Thoracic aorta (tissue), 2 donors: Measurements from ENCODE around the gene TAF6L. TPM values are rescaled to one million over a fixed set of nuclear protein-coding genes. Genes with fewer than 3 reads are reported as not detected.

Experiments
- ATAC-seq: fragments of 150-250 bp; one replicate; pipeline ENCODE4 v1.8.0; 2017; ENCODE audit warnings: low read depth; ENCODE audit not compliant: insufficient number of reproducible peaks, low FRiP score
- DNase-seq: peaks from one replicate; pipeline ENCODE4 v3.0.0-alpha.2; 2020; ENCODE audit warnings: low spot score
- H3K27ac ChIP-seq, 2 donors: fragments of 200-600 bp; sonication (generic); 1 replicate in 1 of 2; 2 replicates in 1 of 2; pipeline ENCODE4 v1.5.1; 2016; ENCODE audit warnings: mild to moderate bottlenecking in 2 of 2, moderate library complexity in 2 of 2
- H3K27me3 ChIP-seq: fragments of 200-600 bp; sonication (generic); replicated peaks from 2 replicates; pipeline ENCODE4 v1.6.0; 2016; ENCODE audit warnings: mild to moderate bottlenecking; ENCODE audit not compliant: insufficient read depth
- H3K36me3 ChIP-seq: fragments of 200-600 bp; sonication (generic); one replicate; pipeline ENCODE4 v1.5.1; 2016
- H3K4me1 ChIP-seq, 2 donors: fragments of 200-600 bp; sonication (generic); 1 replicate in 1 of 2; 2 replicates in 1 of 2; pipeline versions ENCODE4 v1.5.1 to v1.6.0; 2016; ENCODE audit warnings: low read depth in 2 of 2, mild to moderate bottlenecking in 1 of 2; ENCODE audit not compliant: control insufficient read depth in 1 of 2
- H3K4me3 ChIP-seq: fragments of 200-600 bp; sonication (generic); 2 replicates; pipeline ENCODE4 v1.5.1; 2016; ENCODE audit warnings: mild to moderate bottlenecking
- H3K9me3 ChIP-seq: fragments of 200-600 bp; sonication (generic); 2 replicates; pipeline ENCODE4 v1.5.1; 2016
- total RNA-seq, 2 donors: library from RNA; depleted of rRNA; stranded (reverse); fragments of >200 nt; gene quantifications; one replicate each; pipeline versions ENCODE4 v1.1.0 to v1.2.3, GENCODE V29; 2016
- TF ChIP-seq, protein P1 (sequence below): fragments of 200-600 bp; sonication (generic); IDR thresholded peaks from one replicate; pipeline ENCODE4 v1.5.1; 2019; ENCODE audit warnings: antibody characterized with exemption

TAF6L gene, protein sequence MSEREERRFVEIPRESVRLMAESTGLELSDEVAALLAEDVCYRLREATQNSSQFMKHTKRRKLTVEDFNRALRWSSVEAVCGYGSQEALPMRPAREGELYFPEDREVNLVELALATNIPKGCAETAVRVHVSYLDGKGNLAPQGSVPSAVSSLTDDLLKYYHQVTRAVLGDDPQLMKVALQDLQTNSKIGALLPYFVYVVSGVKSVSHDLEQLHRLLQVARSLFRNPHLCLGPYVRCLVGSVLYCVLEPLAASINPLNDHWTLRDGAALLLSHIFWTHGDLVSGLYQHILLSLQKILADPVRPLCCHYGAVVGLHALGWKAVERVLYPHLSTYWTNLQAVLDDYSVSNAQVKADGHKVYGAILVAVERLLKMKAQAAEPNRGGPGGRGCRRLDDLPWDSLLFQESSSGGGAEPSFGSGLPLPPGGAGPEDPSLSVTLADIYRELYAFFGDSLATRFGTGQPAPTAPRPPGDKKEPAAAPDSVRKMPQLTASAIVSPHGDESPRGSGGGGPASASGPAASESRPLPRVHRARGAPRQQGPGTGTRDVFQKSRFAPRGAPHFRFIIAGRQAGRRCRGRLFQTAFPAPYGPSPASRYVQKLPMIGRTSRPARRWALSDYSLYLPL
- total RNA-seq = 10 to 100 TPM; 18.5 to 22.2 TPM

DNA sequence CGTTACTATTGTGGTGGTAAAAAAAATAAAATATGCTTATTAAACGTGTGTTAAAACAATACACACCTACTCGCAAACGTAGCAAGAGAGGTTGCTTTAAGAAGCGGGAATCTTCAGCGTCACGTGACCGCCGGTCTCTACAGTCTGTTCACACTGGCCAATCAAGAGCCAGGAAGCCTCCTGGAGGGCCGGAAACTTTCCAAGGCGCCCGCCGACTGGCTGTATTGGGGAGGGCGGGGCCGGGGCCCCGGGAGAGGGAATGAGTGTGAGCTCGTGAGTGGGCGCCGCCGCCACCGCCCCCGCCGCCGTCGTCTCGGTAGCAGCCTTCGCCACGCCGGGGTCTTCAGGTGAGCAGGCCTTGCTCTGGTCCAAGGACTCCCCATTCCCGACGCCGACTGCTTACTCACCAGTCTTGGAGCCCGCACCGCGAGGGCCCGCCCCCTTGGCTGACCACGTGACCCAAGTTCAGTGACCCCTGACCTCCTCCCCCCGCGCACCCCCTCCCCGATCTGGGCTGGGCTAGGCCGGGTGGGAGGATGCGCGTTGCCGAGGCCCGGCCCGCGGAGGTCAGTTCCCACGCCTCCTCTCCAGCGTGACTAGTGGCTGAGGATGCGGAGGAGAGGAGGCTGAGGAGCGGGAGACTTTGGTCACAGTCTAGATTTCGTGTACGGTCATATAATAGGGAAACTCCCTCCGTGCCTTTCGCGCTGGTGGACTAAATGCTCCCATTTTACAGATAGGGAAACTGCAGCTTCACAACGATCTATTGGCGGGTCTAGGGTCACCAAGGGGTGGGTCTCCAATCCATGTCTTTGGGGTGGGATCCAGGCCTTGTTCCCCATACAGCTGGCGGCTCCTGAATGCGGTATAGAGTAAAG, at the start of gene TAF6L:
TAF6L (plus strand) TSS at position 253 of the 878 bp plus-strand sequence. CDS start 4,388 bp downstream, outside the sequence.
- Histone ChIP-seq H3K4me3 (peak within 1 kb of the TSS; percentile 82), H3K27me3 (no peaks in the 10 kb centered on the region), H3K4me1 (peaks cover 12 to 19% of the 10 kb centered on the region in 2 donors), H3K9me3 (no peaks in the 10 kb centered on the region), H3K27ac (peak within 1 kb of the TSS; percentile 84 to 88), H3K36me3 (peaks cover 18% of the 10 kb centered on the region)
- TF ChIP-seq, protein P1, sequence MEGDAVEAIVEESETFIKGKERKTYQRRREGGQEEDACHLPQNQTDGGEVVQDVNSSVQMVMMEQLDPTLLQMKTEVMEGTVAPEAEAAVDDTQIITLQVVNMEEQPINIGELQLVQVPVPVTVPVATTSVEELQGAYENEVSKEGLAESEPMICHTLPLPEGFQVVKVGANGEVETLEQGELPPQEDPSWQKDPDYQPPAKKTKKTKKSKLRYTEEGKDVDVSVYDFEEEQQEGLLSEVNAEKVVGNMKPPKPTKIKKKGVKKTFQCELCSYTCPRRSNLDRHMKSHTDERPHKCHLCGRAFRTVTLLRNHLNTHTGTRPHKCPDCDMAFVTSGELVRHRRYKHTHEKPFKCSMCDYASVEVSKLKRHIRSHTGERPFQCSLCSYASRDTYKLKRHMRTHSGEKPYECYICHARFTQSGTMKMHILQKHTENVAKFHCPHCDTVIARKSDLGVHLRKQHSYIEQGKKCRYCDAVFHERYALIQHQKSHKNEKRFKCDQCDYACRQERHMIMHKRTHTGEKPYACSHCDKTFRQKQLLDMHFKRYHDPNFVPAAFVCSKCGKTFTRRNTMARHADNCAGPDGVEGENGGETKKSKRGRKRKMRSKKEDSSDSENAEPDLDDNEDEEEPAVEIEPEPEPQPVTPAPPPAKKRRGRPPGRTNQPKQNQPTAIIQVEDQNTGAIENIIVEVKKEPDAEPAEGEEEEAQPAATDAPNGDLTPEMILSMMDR = no peak
- peak; percentile 96 for DNase-seq
- peak; percentile 97 for ATAC-seq

DNA sequence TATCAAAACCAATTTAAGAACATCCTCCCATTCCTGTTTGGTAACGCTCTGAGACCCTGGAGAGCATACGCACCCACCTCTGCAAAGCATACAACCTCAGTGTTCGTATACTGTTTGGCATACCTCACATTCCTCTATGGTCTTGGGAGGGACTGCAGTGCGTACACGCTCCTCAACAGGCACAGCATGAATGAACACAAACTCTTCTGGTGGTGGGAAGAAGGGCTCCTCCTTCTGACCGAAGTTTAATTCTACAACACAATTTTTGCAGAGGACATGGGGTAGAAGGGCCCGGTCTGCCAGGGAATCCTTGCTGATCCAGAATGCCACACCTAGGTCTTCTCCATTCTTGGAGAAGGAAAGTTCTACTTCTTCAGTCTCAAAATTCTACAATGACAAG, 49.2 kb upstream of the TAF6L start:
- Histone ChIP-seq H3K36me3 (peaks cover 69% of the 10 kb centered on the region), H3K4me3 (no peak overlapping the region), H3K9me3 (no peaks in the 10 kb centered on the region), H3K27me3 (no peaks in the 10 kb centered on the region), H3K4me1 (peaks cover 10 to 26% of the 10 kb centered on the region in 2 donors), H3K27ac (no peak overlapping the region)
- TF ChIP-seq, protein P1 = no peak
- DNase-seq = no peak
- ATAC-seq = no peak

DNA sequence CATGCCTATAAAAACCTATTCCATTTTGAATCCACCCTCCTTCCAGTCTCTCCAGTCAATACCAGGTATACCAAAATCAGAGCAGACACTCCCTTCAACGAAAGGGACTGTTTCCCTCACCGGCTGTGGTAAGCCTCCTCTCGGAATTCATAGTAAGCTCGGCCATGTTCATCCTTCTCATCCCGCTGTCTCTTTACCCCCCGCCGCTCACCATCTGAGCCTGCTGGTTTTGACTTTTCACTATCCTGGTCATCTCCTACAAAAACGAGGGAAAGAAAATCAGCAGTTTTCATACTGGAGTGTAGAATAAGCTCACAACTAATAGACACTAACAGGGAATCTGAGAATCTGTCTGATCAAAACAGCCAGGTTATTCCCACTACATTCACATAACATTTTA, 47.0 kb upstream of the TAF6L start:
- DNase-seq = no peak
- peak overlapping the region; percentile 97 for H3K4me3 ChIP-seq

DNA sequence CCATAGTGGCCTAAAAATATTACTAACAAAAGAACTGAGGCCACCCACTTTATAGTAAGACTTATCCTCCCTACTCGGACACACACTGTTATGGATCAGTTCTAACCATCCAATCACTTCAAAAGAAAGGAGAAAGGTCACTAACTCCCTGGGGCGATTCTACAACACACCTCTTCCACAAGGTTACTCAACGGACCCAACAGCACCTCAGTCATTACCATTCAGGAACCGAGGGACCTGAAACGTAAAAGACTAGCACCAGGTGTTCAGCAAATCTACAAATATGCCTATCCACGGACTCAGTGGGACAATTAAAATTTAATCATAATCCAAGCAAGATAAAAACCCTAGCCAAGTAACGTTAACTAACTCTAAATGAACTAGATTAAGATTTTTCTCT, 45.5 kb upstream of the TAF6L start:
- Histone ChIP-seq H3K4me1 (peaks cover 22 to 40% of the 10 kb centered on the region in 2 donors), H3K9me3 (no peaks in the 10 kb centered on the region), H3K4me3 (peak overlapping the region; percentile 97), H3K27ac (peak overlapping the region; percentile 16 to 95), H3K27me3 (no peaks in the 10 kb centered on the region), H3K36me3 (peaks cover 36% of the 10 kb centered on the region)
- DNase-seq = no peak
- no peak for ATAC-seq
- TF ChIP-seq, protein P1 = no peak

More for the DNA sequence above, 47.0 kb upstream of the TAF6L start:
- Histone ChIP-seq H3K27me3 (no peaks in the 10 kb centered on the region), H3K36me3 (peaks cover 50% of the 10 kb centered on the region), H3K4me1 (peaks cover 10 to 26% of the 10 kb centered on the region in 2 donors), H3K27ac (no peak overlapping the region), H3K9me3 (no peaks in the 10 kb centered on the region)
- ATAC-seq = no peak
- TF ChIP-seq, protein P1 = no peak
